ENCODE measurements around the gene TOP2A.
A peak's percentile ranks its signal among the peaks of the same experiment; 100 is the strongest.

TOP2A gene, protein sequence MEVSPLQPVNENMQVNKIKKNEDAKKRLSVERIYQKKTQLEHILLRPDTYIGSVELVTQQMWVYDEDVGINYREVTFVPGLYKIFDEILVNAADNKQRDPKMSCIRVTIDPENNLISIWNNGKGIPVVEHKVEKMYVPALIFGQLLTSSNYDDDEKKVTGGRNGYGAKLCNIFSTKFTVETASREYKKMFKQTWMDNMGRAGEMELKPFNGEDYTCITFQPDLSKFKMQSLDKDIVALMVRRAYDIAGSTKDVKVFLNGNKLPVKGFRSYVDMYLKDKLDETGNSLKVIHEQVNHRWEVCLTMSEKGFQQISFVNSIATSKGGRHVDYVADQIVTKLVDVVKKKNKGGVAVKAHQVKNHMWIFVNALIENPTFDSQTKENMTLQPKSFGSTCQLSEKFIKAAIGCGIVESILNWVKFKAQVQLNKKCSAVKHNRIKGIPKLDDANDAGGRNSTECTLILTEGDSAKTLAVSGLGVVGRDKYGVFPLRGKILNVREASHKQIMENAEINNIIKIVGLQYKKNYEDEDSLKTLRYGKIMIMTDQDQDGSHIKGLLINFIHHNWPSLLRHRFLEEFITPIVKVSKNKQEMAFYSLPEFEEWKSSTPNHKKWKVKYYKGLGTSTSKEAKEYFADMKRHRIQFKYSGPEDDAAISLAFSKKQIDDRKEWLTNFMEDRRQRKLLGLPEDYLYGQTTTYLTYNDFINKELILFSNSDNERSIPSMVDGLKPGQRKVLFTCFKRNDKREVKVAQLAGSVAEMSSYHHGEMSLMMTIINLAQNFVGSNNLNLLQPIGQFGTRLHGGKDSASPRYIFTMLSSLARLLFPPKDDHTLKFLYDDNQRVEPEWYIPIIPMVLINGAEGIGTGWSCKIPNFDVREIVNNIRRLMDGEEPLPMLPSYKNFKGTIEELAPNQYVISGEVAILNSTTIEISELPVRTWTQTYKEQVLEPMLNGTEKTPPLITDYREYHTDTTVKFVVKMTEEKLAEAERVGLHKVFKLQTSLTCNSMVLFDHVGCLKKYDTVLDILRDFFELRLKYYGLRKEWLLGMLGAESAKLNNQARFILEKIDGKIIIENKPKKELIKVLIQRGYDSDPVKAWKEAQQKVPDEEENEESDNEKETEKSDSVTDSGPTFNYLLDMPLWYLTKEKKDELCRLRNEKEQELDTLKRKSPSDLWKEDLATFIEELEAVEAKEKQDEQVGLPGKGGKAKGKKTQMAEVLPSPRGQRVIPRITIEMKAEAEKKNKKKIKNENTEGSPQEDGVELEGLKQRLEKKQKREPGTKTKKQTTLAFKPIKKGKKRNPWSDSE (N-terminal part only)

DNA sequence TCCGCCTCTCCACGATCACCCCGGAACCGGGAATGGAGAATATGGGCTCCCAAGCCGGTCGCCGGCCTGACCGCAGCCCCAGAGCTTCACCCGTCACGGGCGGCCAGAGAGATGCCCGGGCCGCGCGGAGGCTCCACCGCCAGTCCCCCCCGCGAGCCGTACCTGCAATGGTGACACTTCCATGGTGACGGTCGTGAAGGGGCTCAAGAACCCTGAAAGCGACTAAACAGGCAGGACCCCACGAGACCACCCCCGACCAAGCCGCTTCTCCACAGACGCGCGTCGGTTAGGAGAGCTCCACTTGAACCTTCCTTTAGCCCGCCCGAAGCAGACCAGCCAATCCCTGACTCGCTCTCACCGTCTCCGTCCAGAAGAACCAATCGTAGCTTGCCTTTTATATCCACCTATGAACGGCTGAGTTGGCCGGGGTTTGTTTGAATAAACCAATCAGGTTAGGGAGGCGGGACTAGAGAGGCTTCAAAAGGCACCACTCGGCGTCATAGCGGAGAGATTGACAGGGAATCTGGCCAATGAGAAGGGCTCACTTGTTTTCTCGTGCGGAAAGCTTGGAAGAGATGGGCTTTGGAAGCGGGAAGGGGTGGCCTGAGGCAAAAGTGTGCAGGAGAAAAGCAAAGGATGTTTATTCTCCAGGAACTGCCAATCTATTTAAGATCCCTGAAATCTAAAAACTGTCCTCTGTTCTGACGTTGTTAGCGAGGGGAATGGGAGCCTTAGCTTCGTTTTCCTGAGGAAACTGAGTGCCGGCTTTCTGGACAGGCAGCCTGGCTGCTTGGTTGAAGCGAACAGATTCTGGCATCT lies at the start of gene TOP2A:
Gene TOP2A (minus strand): TSS at position 288 of the 819 bp plus-strand sequence. CDS start 105 bp downstream, at position 183.
- peak; percentile 100 for DNase-seq (ENCODE audit: low spot score)

DNA sequence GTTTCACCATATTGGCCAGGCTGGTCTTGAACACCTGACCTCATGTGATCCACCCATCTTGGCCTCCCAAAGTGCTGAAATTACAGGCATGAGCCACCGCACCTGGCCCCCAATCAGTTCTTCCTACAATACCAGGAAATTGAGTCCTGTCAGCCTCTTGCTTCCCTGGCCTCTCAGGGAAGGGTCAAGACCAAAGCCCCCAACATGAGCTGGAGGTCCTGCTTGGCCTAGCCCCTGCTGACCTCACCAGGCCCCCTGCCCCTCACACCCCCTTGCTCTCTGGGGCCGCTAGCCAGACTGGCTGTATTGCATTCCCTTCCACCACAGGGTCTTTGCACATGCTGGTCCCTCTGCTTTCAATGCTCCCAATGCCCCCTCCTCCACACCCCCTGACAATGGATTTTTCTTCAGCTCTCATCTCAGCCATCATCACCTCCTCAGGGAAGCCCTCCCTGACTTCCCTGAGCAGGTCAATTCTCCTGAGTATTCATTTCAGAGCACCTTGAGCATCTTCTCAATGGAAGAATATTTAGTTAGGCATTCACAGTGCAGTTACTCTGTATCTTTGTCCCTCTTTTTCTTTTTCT lies 49.7 kb upstream of the TOP2A start:
- no peak for DNase-seq (ENCODE audit: low spot score)

DNA sequence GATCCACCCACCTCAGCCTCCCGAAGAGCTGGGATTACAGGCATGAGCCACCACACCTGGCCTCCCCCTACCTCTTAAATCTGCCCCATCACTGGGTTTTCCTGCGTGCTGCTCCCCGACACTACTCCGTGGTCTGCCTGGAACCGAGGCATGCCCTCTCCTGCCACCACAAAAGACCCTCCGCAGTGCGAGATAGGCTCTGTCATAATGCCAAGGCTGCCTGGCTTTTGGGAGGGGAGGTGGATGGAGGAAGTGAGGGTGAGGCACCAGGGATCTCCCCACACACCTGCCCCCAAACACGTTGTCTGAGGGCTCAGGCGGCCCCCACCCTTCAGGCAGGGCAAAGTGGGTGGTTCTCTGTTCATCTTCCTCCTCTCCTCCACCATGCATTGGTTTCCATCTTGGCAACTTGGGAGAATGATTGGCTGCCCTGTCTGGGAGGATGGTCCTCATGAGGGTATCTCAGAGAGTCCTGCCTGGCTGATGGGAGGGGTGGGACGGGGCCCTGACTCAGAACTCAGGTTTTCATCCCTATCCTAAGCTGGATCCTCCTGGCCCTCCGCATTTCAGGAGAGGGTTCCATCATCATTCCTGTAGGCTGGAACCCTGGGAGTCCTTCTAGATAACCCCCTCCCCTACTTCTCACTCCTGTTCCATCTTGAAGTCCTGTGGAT lies 48.7 kb upstream of the TOP2A start:
- no peak for DNase-seq (ENCODE audit: low spot score)

DNA sequence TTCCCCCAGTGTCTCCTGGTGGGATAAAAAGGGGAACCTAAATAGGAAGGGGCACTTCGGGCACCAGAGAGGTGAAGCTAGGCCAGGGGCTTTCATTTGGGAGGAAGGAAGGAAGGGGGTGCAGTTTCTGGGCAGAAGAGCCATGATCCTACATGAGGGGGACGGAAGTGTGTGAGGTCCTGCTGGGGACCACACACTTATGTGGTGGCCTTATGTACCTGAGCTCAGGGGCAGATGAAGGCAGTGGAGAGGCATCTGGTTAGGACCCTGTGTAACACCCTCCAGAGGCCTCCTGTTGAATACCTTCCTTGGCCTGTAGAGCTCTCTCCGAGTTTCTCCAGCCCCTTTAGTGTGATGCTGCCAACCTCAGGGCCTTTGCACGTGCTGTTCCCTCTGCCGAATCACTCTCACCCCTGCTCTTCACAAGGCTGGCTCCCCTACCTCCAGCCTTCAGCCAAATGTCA lies 46.7 kb upstream of the TOP2A start:
- DNase-seq (ENCODE audit: low spot score) = no peak

DNA sequence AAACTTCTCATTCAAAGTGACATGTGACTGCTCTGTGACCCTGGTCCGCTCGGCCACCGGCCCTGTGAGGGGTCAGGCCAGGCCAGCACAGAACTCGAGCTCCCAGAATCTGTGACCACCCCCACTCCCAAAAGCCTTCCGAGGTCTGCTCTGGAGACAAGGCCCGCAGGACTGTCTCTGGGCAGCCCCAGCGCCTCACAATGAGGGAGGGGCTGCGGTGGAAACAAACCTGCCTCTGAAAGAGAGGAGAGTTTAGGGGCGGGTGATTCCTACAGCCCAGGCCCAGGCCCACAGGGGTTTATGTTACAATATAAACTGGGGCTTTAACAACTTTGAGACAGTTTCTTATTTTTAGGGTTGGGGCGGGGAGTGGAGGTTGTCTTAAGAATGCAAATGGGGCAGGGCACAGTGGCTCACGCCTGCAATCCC lies 45.4 kb upstream of the TOP2A start:
- no peak for DNase-seq (ENCODE audit: low spot score)

DNA sequence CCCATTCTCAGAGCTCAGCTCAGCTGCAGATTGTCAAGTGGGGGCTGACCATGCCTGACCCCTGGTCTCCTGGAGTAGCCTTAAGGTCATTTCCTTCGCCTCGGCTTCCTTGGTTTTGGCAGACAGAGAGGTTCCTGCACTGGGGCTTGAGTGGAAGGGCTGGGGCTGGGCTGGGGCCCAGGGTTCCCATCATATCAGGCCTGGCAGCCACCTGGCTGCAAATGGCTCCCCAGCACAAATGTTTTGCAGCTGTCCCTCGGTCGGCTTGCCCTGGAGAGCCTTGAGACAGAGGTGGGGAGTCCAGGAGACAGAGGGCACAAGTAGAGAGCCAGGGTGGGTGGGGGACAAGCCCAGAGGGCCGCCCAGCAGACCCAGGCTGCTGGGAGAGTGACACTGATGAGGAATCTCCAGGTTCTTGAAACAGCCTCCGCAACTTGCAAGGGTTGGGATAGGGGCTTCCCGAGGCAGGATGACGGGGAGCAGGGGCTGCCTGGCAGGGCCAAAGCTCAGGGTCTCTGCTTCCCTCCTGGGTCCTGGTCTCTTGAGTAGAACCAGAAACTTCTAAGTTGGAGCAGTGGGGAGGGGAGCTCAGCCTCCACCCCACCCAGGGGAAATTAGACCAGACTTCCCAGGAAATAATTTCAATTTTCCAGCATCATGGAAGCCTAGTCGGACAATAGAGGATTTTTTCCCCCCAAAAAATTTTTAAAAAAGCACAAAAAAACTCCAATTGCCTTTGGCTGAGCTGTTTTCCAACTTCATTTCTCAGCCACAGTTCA lies 44.8 kb upstream of the TOP2A start:
- no peak for DNase-seq (ENCODE audit: low spot score)

DNA sequence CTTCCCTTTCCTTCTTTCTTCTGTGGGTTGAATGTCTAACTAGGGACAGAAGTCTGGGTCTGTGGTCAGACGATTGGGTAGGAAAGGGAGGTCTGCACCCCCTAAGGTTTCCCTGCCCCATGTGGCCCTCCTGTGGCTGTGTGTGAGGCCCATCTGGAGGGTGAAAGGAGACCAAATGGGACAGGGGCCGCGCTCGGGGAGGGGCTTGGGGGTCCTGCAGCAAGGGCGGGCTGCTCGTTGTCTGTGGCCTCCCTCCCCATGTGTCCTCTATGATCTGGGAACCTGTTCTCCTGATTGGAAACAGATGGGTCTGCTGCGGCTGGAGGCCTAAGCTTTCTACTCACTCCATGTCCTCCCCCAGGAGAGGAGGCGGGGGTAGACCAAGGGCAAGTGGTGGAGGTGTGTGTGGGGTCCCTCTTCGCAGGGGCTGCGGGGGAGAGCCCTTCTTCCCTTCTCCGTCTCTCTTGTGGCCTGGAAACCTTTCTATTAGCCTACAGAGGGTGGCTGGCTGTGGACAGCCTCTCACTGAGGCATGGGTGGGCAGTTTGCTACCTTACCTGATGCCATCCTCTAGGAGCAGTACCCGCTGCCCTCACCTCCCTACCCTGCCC lies 44.1 kb upstream of the TOP2A start:
- no peak for DNase-seq (ENCODE audit: low spot score)

DNA sequence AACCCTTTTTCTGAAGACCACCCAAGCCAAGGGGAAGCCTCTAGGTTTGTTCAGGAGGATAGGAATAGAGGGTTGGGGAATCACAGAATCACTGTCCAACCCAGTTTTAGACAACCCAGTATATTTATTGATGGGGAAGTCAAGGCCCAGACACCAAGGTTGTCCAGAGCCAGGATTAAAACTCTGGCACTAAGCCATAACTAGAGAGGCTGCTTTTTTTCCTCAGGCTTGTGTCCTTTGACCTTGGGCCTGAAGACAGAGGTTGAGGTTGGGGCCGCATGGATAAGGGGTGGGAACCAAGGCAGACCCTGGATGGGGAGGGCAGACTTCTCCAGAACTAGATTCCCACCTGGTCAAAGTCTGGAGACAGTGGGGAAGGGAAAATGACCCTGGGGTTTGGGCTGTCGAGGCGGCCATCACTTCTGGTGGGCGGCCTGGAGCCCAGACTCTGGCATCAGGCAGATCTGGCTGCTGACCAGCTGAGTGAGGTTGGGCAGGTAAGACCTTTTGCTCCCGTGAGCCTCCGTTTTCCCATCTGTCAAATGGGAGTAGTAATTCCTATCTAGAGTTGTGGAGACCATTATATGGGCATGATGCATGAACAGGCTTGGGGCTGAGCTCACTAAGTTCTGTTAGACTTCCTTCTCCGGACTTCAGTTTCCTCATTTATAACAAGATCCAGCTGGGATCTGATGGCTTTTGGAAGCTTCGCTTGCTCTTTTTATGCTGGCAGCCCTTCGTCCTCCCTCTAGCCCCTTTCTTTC lies 43.5 kb upstream of the TOP2A start:
- no peak for DNase-seq (ENCODE audit: low spot score)

DNA sequence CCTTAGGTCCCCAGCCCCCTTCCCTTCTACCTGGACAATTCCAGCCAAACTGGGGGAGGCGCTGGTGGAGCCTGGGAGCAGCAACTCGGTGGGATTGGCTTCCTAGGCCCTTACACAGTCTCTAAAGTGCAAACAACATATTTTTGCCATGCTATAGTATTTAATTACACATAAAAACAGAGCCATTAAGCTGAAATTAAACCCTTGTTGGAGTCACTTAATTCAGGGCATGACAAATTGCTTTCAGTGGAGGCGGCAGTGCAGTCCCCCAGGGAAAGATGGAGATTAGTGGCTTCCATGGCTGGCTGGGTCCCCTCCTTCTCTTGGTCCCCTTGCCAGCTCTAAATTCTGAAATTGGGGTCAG lies 42.9 kb upstream of the TOP2A start:
- no peak for DNase-seq (ENCODE audit: low spot score)

DNA sequence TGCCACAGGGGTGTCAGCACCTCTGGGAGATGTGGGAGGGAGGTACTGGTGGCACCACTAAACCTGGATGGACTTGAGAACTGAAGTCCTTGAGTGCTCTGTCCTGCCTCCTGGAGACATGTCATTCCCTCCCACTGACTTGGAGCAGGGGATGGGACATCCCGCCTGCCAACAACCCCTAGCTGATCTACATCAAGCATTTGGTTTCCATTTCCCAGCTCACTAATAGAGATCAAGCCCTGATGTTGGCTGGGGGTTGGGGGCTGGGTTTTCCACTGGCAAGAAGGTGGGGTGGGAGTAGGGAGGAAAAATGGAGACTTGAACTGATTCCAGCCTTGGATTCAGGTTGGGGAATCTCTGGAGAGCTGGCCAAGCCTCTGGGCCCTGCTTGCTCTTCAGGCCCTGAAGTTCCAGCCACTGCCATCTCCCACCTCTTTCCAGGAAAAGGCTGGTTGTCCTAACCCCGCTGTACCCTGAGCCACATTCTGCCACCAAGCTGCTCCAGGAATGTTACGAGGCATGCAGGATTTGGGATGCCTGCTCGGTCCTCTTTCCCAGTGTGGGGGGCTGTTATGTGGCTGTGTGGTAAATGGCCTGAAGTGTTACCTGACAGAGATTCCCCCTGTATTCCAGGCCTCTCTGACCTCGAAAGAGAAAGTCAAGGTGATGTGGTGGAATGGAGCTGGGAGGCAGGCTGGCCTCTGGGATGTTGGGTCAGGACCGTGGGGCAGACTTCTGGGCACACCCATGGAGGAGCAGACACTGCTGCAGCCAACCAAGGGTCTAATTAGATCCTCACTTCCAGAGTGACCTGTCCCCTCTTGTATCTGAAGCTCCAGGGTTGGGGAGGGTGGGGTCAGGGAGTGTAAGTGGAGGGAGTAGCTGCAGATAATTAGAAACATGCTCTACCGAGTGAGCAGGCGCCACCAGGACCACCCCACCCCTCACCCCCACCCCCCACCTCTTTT lies 42.2 kb upstream of the TOP2A start:
- DNase-seq (ENCODE audit: low spot score) = no peak

DNA sequence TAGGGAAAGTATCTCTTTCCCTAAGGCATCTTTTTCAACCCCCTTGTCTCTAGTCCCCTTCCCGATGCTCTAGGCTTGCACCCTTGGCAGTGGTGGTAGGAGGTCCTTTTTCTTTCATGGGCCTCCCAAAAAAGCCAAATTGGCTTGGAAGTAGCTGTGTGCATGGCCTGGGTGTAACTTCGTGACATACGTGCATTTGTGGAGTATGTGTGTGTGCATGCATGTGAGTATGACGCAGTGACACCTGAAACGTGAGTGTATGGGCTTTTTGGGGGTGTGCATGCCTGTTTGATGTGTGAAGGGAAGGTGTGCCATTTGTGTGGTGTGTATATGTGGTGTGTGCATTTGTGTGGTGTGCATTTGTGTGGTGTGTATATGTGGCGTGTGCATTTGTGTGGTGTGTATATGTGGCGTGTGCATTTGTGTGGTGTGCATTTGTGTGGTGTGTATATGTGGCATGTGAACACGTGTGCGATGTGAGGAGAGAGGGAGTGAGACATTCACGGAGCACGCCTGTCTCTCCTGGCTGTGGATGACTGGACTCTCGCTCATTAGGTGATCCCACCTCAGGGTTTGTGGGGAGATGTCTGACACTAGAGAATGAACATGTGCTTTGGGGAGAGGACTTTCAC lies 41.3 kb upstream of the TOP2A start:
- no peak for DNase-seq (ENCODE audit: low spot score)

DNA sequence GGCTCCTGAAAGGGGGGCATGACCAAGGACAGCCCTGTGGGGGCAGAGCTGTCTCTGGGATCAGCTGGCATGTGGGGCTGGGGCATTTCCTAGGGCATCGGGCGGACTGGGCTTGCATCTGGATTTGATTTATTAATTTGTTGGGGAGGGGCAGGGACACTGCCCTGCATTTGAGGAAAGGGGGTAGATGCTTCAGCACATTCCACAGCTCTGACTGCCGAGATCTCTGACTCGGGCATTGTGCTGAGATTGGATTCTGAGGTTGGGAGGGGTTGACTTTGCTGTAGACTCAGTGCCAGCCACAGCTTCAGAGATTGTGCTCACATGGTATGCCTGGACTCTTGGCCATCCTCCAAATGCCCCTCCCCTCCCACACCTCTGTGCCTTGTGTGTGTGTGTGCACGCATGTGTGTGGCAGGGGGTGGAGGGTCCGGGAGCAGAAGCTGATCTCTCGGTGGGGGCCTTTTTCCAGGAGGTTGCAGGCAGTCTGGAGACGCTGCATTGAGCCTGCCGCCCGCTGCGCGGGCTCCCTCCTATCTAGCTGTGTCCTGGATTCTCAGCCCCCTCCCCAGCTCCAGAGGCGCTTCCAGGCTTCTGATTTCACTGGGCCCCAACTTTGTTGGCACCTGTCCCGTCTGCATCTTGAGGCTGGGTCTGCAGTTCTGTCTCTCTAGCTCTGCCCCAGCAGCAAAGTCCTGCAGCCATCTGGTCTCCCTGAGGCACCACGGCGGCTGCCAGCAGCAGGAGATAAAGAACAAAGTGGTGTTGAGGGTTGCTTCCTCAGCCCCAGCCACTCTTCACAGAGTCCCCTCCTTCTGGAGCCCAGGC lies 40.5 kb upstream of the TOP2A start:
- DNase-seq (ENCODE audit: low spot score) = peak; percentile 82

DNA sequence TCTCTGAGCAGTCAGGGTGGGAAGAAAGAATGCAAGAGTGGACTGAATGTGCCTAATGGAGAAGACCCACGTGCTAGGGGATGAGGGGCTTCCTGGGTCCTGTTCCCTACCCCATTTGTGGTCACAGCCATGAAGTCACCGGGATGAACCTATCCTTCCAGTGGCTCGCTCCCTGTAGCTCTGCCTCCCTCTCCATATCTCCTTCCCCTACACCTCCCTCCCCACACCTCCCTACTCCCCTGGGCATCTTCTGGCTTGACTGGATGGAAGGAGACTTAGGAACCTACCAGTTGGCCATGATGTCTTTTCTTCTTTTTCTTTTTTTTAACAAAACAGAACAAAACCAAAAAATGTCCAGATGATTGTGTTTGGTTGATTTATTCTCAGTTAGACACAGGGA lies 39.7 kb upstream of the TOP2A start:
- DNase-seq (ENCODE audit: low spot score) = no peak

DNA sequence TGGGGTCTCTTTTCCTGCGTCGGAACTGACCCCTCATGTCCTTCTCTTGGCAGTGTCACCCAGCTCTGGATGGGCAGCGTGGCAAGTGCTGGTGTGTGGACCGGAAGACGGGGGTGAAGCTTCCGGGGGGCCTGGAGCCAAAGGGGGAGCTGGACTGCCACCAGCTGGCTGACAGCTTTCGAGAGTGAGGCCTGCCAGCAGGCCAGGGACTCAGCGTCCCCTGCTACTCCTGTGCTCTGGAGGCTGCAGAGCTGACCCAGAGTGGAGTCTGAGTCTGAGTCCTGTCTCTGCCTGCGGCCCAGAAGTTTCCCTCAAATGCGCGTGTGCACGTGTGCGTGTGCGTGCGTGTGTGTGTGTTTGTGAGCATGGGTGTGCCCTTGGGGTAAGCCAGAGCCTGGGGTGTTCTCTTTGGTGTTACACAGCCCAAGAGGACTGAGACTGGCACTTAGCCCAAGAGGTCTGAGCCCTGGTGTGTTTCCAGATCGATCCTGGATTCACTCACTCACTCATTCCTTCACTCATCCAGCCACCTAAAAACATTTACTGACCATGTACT lies 38.8 kb upstream of the TOP2A start:
- no peak for DNase-seq (ENCODE audit: low spot score)

DNA sequence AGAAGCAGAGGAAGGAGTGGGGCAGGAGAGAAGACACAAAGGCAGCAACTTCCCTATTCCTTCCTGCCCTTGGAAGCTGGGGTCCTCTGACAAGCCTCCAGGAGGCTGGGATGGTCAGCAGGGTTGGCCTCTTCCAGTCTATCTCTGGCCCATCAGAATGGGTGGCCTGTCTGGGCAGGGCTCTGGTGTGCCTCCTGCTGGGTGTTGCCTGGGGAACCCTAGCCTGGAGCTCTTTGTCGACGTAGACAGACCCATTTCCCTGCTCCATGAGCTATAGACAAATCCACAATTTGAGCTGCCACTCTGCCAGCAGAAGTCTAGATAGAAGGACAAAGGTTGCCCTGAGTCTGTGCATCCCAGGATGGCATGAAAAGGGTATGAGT lies 36.9 kb upstream of the TOP2A start:
- DNase-seq (ENCODE audit: low spot score) = no peak

Data from kidney tubule cell (primary cell).